PC-9 (cell line): ENCODE data around the gene TMEM86A. TPM values are rescaled to one million over a fixed set of nuclear protein-coding genes. Genes with fewer than 3 reads are reported as not detected.
A peak's percentile ranks its signal among the peaks of the same experiment; 100 is the strongest.
"Not testable (repeated sequence)": the region's sequence is repeated elsewhere in the genome, so short reads cannot be mapped to it uniquely, and the experiment has no call there.

ENCODE experiments used
- BruUV-seq: library from RNA; stranded (reverse); fragments of 400-500 nt; replicated peaks from 2 replicates; lab custom pipeline; 2021; lab: Mats Ljungman, UMichigan
- CTCF ChIA-PET: fragments of 300-600 bp; sonication (Branson Sonifier 250); formaldehyde crosslinking; loops from one replicate; lab custom pipeline; 2022; ENCODE audit warnings: antibody characterized with exemption; lab: Charles Lee
- POLR2A ChIA-PET: fragments of 300-600 bp; sonication (Branson Sonifier 250); formaldehyde crosslinking; loops from one replicate; lab custom pipeline; 2022; ENCODE audit warnings: antibody characterized with exemption; ENCODE audit not compliant: unreplicated experiment; lab: Charles Lee
- DNase-seq, 2 experiments: peaks; one replicate each; pipeline versions ENCODE4 v3.0.0 to v3.0.0-alpha.2; 2015 to 2022; ENCODE audit warnings: mixed read lengths in 1 of 2
- H2AFZ ChIP-seq: fragments of 200-600 bp; sonication (generic); 2 replicates; pipeline ENCODE4 v1.8.1; 2017; ENCODE audit warnings: antibody characterized with exemption
- H3F3A ChIP-seq: fragments of 200-600 bp; sonication (generic); 2 replicates; pipeline ENCODE4 v1.8.1; 2017; ENCODE audit warnings: antibody characterized with exemption, mild to moderate bottlenecking, low read depth; ENCODE audit not compliant: insufficient read depth
- H3K27ac ChIP-seq: fragments of 200-600 bp; sonication (generic); 2 replicates; pipeline ENCODE4 v1.6.1; 2016; ENCODE audit warnings: mixed run types
- H3K27me3 ChIP-seq: fragments of 200-600 bp; sonication (generic); 2 replicates; pipeline ENCODE4 v1.6.1; 2016; ENCODE audit warnings: low read depth, mixed run types; ENCODE audit not compliant: insufficient read depth
- H3K36me3 ChIP-seq: fragments of 200-600 bp; sonication (generic); 2 replicates; pipeline ENCODE4 v1.6.1; 2016; ENCODE audit warnings: low read depth, mixed run types
- H3K4me1 ChIP-seq: fragments of 200-600 bp; sonication (generic); replicated peaks from 2 replicates; pipeline ENCODE4 v1.6.1; 2016; ENCODE audit warnings: mixed run types; ENCODE audit not compliant: insufficient read depth
- H3K4me2 ChIP-seq: fragments of 200-600 bp; sonication (generic); 2 replicates; pipeline ENCODE4 v1.6.1; 2017; ENCODE audit warnings: mixed run types
- H3K4me3 ChIP-seq: fragments of 200-600 bp; sonication (generic); 2 replicates; pipeline ENCODE4 v1.6.1; 2016; ENCODE audit warnings: mixed run types
- H3K79me2 ChIP-seq: fragments of 200-600 bp; sonication (generic); 2 replicates; pipeline ENCODE4 v1.6.1; 2017; ENCODE audit warnings: low read depth, mixed run types
- H3K9me2 ChIP-seq: fragments of 200-600 bp; sonication (generic); 2 replicates; pipeline ENCODE4 v1.8.1; 2017; ENCODE audit warnings: mild to moderate bottlenecking; ENCODE audit not compliant: insufficient read depth
- H3K9me3 ChIP-seq: fragments of 200-600 bp; sonication (generic); 2 replicates; pipeline ENCODE4 v1.8.1; 2016; ENCODE audit warnings: low read depth; ENCODE audit not compliant: insufficient read depth
- H4K20me1 ChIP-seq: fragments of 200-600 bp; sonication (generic); 2 replicates; pipeline ENCODE4 v1.8.1; 2017; ENCODE audit not compliant: insufficient read depth
- EZH2 ChIP-seq: fragments of 200-600 bp; sonication (generic); IDR thresholded peaks from 2 replicates; pipeline ENCODE4 v1.8.0; 2017; ENCODE audit warnings: antibody characterized with exemption, low read depth
- intact Hi-C: fragments of 100-400 bp; cut with micrococcal nuclease; formaldehyde crosslinking; loops from one replicate; pipeline ENCODE4 v1.10.0; 2022; ENCODE audit not compliant: unreplicated experiment
- total RNA-seq: library from RNA; stranded (reverse); gene quantifications from 2 replicates; pipeline ENCODE4 v1.2.3, GENCODE V29; 2021
- TF ChIP-seq, protein P1 (sequence below): fragments of 200-600 bp; sonication (generic); conservative IDR thresholded peaks from 2 replicates; pipeline ENCODE4 v1.6.1; 2017; ENCODE audit warnings: mixed run types, antibody characterized with exemption, mild to moderate bottlenecking, moderate library complexity

Gene TMEM86A
- total RNA-seq, 1 experiment from 2014 or later: 2.1 TPM

DNA sequence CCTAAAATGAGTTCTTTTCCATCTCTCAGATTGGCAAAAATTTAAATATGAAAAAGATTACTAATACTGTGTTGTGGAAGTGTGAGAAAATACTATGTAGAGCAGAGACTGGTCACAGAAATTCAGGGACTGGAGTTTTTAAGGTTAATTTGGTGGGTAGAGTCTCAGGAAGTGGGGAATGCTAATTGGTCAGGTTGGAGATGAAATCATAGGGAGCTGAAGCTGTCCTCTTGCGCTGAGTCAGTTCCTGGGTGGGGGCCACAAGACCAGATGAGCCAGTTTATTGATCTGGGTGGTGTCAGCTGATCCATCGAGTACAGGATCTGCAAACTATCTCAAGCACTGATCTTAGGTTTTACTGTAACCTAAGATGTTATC lies 29.4 kb upstream of the TMEM86A start:
- peak; percentile 24 to 93 for DNase-seq
- no peaks in the 10 kb centered on the region for H3K79me2 ChIP-seq
- peaks cover 59% of the 10 kb centered on the region for H3K4me1 ChIP-seq
- H3K27ac ChIP-seq: peak overlapping the region; percentile 85
- no peaks in the 10 kb centered on the region for H3K9me3 ChIP-seq
- ChIA-PET POLR2A (no interaction called here), CTCF (interaction anchor here (0.6 kb wide), 1 partner anchor 9 kb away, joined by 5 read pairs; no protein-coding TSS in a partner anchor)
- intact Hi-C loops: loop anchor here (2.0 kb wide), 1 partner anchor 34 kb away; the partner anchor contains the start of gene SPTY2D1
- no TSS peak for BruUV-seq
- H4K20me1 ChIP-seq: no peaks in the 10 kb centered on the region
- no peaks in the 10 kb centered on the region for H3K9me2 ChIP-seq
- H3F3A ChIP-seq: peaks cover 35% of the 10 kb centered on the region
- no peaks in the 10 kb centered on the region for H3K36me3 ChIP-seq
- no peaks in the 10 kb centered on the region for H3K27me3 ChIP-seq
- H3K4me3 ChIP-seq: peak overlapping the region; percentile 43; the same call in 1 of the 2 replicates
- TF ChIP-seq EZH2: no peak
- TF ChIP-seq, protein P1, sequence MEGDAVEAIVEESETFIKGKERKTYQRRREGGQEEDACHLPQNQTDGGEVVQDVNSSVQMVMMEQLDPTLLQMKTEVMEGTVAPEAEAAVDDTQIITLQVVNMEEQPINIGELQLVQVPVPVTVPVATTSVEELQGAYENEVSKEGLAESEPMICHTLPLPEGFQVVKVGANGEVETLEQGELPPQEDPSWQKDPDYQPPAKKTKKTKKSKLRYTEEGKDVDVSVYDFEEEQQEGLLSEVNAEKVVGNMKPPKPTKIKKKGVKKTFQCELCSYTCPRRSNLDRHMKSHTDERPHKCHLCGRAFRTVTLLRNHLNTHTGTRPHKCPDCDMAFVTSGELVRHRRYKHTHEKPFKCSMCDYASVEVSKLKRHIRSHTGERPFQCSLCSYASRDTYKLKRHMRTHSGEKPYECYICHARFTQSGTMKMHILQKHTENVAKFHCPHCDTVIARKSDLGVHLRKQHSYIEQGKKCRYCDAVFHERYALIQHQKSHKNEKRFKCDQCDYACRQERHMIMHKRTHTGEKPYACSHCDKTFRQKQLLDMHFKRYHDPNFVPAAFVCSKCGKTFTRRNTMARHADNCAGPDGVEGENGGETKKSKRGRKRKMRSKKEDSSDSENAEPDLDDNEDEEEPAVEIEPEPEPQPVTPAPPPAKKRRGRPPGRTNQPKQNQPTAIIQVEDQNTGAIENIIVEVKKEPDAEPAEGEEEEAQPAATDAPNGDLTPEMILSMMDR: no peak
- peak overlapping the region; percentile 75 for H3K4me2 ChIP-seq
- H2AFZ ChIP-seq: peak overlapping the region; percentile 66

DNA sequence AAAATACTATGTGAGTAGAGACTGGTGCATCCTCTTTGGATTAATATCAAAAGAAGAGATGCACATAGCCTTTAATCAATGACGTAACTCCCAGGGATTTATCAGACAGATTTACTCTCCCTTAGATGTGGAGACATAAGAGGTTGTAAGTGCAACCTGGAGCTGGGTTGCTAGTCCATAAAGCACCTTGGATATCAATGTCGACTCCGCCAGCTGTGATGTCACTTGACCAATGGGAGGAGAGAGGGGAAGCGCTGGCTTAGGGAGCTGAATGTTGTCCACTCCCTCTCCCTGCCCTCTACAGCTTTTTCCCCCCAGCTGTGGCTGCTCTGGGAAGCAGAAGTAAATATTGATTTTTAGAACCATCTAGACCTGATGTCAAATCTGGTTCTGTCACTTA lies 28.9 kb upstream of the TMEM86A start:
- intact Hi-C loops: loop anchor here (2.0 kb wide), 1 partner anchor 35 kb away; the partner anchor contains the start of gene SPTY2D1
- DNase-seq: peak in 1 of 2 experiments; percentile 46
- ChIA-PET CTCF (no interaction called here), POLR2A (interaction anchor here (0.6 kb wide), 1 partner anchor 248 kb away, joined by 6 read pairs; no protein-coding TSS in a partner anchor)
- Histone ChIP-seq H3K9me2 (no peaks in the 10 kb centered on the region), H2AFZ (peak overlapping the region; percentile 0; the same call in 1 of the 2 replicates), H3K9me3 (no peaks in the 10 kb centered on the region), H4K20me1 (no peaks in the 10 kb centered on the region), H3K4me3 (peak overlapping the region; percentile 24; the same call in 1 of the 2 replicates), H3K36me3 (no peaks in the 10 kb centered on the region), H3F3A (peaks cover 35% of the 10 kb centered on the region), H3K4me1 (peaks cover 59% of the 10 kb centered on the region), H3K27me3 (no peaks in the 10 kb centered on the region), H3K79me2 (no peaks in the 10 kb centered on the region), H3K4me2 (peak overlapping the region; percentile 75), H3K27ac (peak overlapping the region; percentile 85)
- BruUV-seq: no TSS peak
- TF ChIP-seq EZH2: no peak
- TF ChIP-seq, protein P1: no peak

DNA sequence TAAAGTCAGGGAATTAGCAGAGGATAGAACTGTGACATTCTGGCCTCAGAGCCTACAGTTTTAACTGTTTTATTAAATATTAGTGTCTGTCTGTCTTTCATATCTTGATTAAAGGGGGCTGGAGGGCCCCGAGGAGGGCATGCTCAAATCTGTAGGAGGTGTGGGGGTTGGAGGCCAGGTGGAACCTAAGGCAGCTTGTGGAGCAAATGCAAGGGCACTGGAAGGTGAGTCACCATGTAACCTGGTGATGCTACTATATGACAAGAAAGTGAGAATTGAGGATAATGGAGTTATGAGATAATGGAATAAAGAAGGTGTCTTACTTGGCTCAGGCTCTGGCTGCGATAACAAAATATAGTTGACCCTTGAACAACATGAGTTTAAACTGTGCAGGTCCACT lies 27.3 kb upstream of the TMEM86A start:
- H3K79me2 ChIP-seq: no peaks in the 10 kb centered on the region
- no peak overlapping the region for H2AFZ ChIP-seq
- TF ChIP-seq EZH2: no peak
- TF ChIP-seq, protein P1: no peak
- H3F3A ChIP-seq: peaks cover 38% of the 10 kb centered on the region
- no peak overlapping the region for H3K4me2 ChIP-seq
- no peaks in the 10 kb centered on the region for H3K9me2 ChIP-seq
- H3K9me3 ChIP-seq: no peaks in the 10 kb centered on the region
- no peak for DNase-seq
- H3K4me1 ChIP-seq: peaks cover 62% of the 10 kb centered on the region
- H3K27ac ChIP-seq: peak overlapping the region; percentile 85; the same call in 1 of the 2 replicates
- H3K36me3 ChIP-seq: no peaks in the 10 kb centered on the region
- intact Hi-C loops: no loop called here
- H3K4me3 ChIP-seq: no peak overlapping the region
- no TSS peak for BruUV-seq
- ChIA-PET POLR2A (no interaction called here), CTCF (no interaction called here)
- no peaks in the 10 kb centered on the region for H4K20me1 ChIP-seq
- H3K27me3 ChIP-seq: no peaks in the 10 kb centered on the region

DNA sequence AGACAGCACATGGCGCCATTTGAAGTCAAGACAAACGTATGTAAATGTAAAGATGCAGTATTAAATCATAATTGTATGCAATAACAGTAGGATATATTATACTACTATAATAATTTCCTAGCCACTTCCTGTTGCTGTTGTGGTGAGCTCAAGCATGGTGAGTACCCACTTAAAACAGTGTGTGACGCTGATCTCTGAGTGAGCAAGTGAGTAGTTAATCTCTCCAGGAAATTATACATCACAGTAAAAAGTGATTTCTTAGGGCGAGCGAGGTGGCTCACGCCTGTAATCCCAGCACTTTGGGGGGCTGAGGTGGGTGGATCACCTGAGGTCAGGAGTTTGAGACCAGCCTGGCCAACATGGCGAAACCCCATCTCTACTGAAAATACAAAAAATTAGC lies 26.4 kb upstream of the TMEM86A start:
- DNase-seq, intact Hi-C loops, CTCF ChIA-PET, H2AFZ ChIP-seq, H4K20me1 ChIP-seq, H3K36me3 ChIP-seq, H3K27me3 ChIP-seq, H3K4me3 ChIP-seq, H3K9me3 ChIP-seq, H3K4me2 ChIP-seq, H3K27ac ChIP-seq, BruUV-seq, H3K79me2 ChIP-seq, H3K9me2 ChIP-seq: not testable (repeated sequence)
- H3K4me1 ChIP-seq: peaks cover 65% of the 10 kb centered on the region
- POLR2A ChIA-PET: interaction anchor here (0.5 kb wide), 1 partner anchor 36 kb away, joined by 3 read pairs; no protein-coding TSS in a partner anchor
- H3F3A ChIP-seq: peaks cover 48% of the 10 kb centered on the region
